Colon (tissue), 2 donors: ENCODE results near the gene CLEC10A.
"Not testable (repeated sequence)": the region's sequence is repeated elsewhere in the genome, so short reads cannot be mapped to it uniquely, and the experiment has no call there.

Experiments used
- FAIRE-seq: peaks from 2 replicates; lab custom pipeline; 2012; peaks lifted over from hg19 to GRCh38; lab: Jason Lieb, UNC
- donor health status: control.
- donor health status: control.

The CLEC10A gene

GRCh38 chr17:7072406-7072805 lies 7.6 kb downstream of the CLEC10A start:
- FAIRE-seq, result no peak

- FAIRE-seq, result no peak
Measured at GRCh38 chr17:7070712-7071111, 9.3 kb downstream of the CLEC10A start.

- FAIRE-seq, result no peak
Measured at GRCh38 chr17:7068268-7068667, 11.8 kb downstream of the CLEC10A start.

- FAIRE-seq, result no peak
Measured at GRCh38 chr17:7067198-7067597, 12.9 kb downstream of the CLEC10A start.

GRCh38 chr17:7064261-7064660 lies 15.8 kb downstream of the CLEC10A start:
- no peak for FAIRE-seq

GRCh38 chr17:7063518-7064094 lies 16.4 kb downstream of the CLEC10A start:
- FAIRE-seq, result no peak

- FAIRE-seq, result no peak
Measured at GRCh38 chr17:7060165-7060891, 19.7 kb downstream of the CLEC10A start.

- FAIRE-seq, result no peak
Measured at GRCh38 chr17:7058831-7059447, 21.1 kb downstream of the CLEC10A start.

- FAIRE-seq, result no peak
Measured at GRCh38 chr17:7056386-7056785, 23.7 kb downstream of the CLEC10A start.

GRCh38 chr17:7050583-7050982 lies 29.5 kb downstream of the CLEC10A start:
- FAIRE-seq, result not testable (repeated sequence)

- FAIRE-seq, result no peak
Measured at GRCh38 chr17:7048968-7049367, 31.1 kb downstream of the CLEC10A start.

GRCh38 chr17:7047566-7047965 lies 32.5 kb downstream of the CLEC10A start:
- no peak for FAIRE-seq

- not testable (repeated sequence) for FAIRE-seq
Measured at GRCh38 chr17:7046725-7047397, 33.2 kb downstream of the CLEC10A start.

GRCh38 chr17:7046127-7046724 lies 33.8 kb downstream of the CLEC10A start:
- no peak for FAIRE-seq

GRCh38 chr17:7045492-7046126 lies 34.4 kb downstream of the CLEC10A start:
- FAIRE-seq, result peak; percentile 91

GRCh38 chr17:7043497-7044198 lies 36.4 kb downstream of the CLEC10A start, which contains the start of gene SLC16A11:
Gene SLC16A11 (minus strand): TSS chr17:7044092. CDS start chr17:7043513, 579 bp downstream.
- FAIRE-seq, result no peak

GRCh38 chr17:7043182-7043496 lies 36.9 kb downstream of the CLEC10A start:
- FAIRE-seq, result no peak

GRCh38 chr17:7042501-7043181 lies 37.4 kb downstream of the CLEC10A start:
- no peak for FAIRE-seq

GRCh38 chr17:7041607-7042500 lies 38.2 kb downstream of the CLEC10A start:
- no peak for FAIRE-seq

GRCh38 chr17:7039832-7040231 lies 40.2 kb downstream of the CLEC10A start:
- FAIRE-seq, result no peak
